Neural cell (in vitro differentiated cells): ENCODE measurements around the gene PTAFR.
"Not testable (repeated sequence)": the region's sequence is repeated elsewhere in the genome, so short reads cannot be mapped to it uniquely, and the experiment has no call there.

ENCODE experiments used
- CTCF ChIP-seq: fragments of 450-650 bp; IDR thresholded peaks from 2 replicates; pipeline ENCODE4 v1.5.1; 2014; ENCODE audit warnings: antibody characterized with exemption, mild to moderate bottlenecking, moderate library complexity; ENCODE audit not compliant: poor library complexity, severe bottlenecking
- EP300 ChIP-seq: fragments of 450-650 bp; conservative IDR thresholded peaks from 2 replicates; pipeline ENCODE4 v1.6.1; 2014; ENCODE audit warnings: antibody characterized with exemption, mild to moderate bottlenecking, moderate library complexity; ENCODE audit not compliant: poor library complexity, severe bottlenecking
- POLR2AphosphoS5 ChIP-seq: IDR thresholded peaks from 2 replicates; pipeline ENCODE4 v1.6.1; 2012
- SMC3 ChIP-seq: fragments of 450-650 bp; conservative IDR thresholded peaks from 2 replicates; pipeline ENCODE4 v1.6.1; 2014; ENCODE audit warnings: antibody characterized with exemption, mild to moderate bottlenecking, moderate library complexity; ENCODE audit not compliant: poor library complexity

- not testable (repeated sequence) for TF ChIP-seq CTCF, SMC3, POLR2AphosphoS5, EP300
These were observed 36.6 kb downstream of the PTAFR start for GRCh38 chr1:28139866-28140265.
